ENCODE data around the gene INPPL1. TPM values are rescaled to one million over a fixed set of nuclear protein-coding genes. Genes with fewer than 3 reads are reported as not detected.
"Not testable (repeated sequence)": the region's sequence is repeated elsewhere in the genome, so short reads cannot be mapped to it uniquely, and the experiment has no call there.

The INPPL1 gene
- polyA plus RNA-seq, 2 donors, result 28.9 to 88.1 TPM

GRCh38 chr11:72190631-72191071 is 33.9 kb upstream of the INPPL1 start:
- no peaks in the 10 kb centered on the region for H3K36me3 ChIP-seq (ENCODE audit: control insufficient read depth in 2 of 2, insufficient read depth in 2 of 2, low read length in 1 of 2)
- H3K27me3 ChIP-seq (ENCODE audit: control insufficient read depth in 1 of 2, insufficient read depth in 2 of 2, low read length in 2 of 2), result no peaks in the 10 kb centered on the region
- WGBS, 2 donors, result 86 to 87% methylated on average over 5 of the region's 5 CpGs
- H3K27ac ChIP-seq (ENCODE audit: low read depth in 2 of 2, low read length in 1 of 2), result no peak overlapping the region
- H3K4me1 ChIP-seq (ENCODE audit: control insufficient read depth in 2 of 2, insufficient read depth in 2 of 2, low read length in 1 of 2), result peaks cover 0 to 7% of the 10 kb centered on the region in 2 donors
- no peak overlapping the region for H3K4me3 ChIP-seq (ENCODE audit: low read depth in 1 of 2, low read length in 2 of 2)
- no peaks in the 10 kb centered on the region for H3K9me3 ChIP-seq (ENCODE audit: control insufficient read depth in 2 of 2, insufficient read depth in 1 of 2, low read depth in 1 of 2, low read length in 1 of 2)

GRCh38 chr11:72191961-72192381 is 32.6 kb upstream of the INPPL1 start, which contains the start of gene FOLR1:
Gene FOLR1, plus strand, starts transcription at chr11:72192140. Its CDS starts 34 bp downstream, at chr11:72192174.
- Histone ChIP-seq H3K4me1 (ENCODE audit: control insufficient read depth in 2 of 2, insufficient read depth in 2 of 2, low read length in 1 of 2) (peaks cover 0 to 7% of the 10 kb centered on the region in 2 donors), H3K36me3 (ENCODE audit: control insufficient read depth in 2 of 2, insufficient read depth in 2 of 2, low read length in 1 of 2) (no peaks in the 10 kb centered on the region), H3K27me3 (ENCODE audit: control insufficient read depth in 1 of 2, insufficient read depth in 2 of 2, low read length in 2 of 2) (no peaks in the 10 kb centered on the region), H3K27ac (ENCODE audit: low read depth in 2 of 2, low read length in 1 of 2) (no peak within 1 kb of the TSS), H3K9me3 (ENCODE audit: control insufficient read depth in 2 of 2, insufficient read depth in 1 of 2, low read depth in 1 of 2, low read length in 1 of 2) (no peaks in the 10 kb centered on the region), H3K4me3 (ENCODE audit: low read depth in 1 of 2, low read length in 2 of 2) (no peak within 1 kb of the TSS)
- whole genome bisulfite sequencing, 2 donors, result 80 to 81% methylated on average over 5 of the region's 5 CpGs

- H3K27ac ChIP-seq (ENCODE audit: low read depth in 2 of 2, low read length in 1 of 2), result no peak overlapping the region
- no peaks in the 10 kb centered on the region for H3K36me3 ChIP-seq (ENCODE audit: control insufficient read depth in 2 of 2, insufficient read depth in 2 of 2, low read length in 1 of 2)
- no peaks in the 10 kb centered on the region for H3K9me3 ChIP-seq (ENCODE audit: control insufficient read depth in 2 of 2, insufficient read depth in 1 of 2, low read depth in 1 of 2, low read length in 1 of 2)
- 81 to 82% methylated on average over 12 of the region's 12 CpGs for WGBS, 2 donors
- H3K4me1 ChIP-seq (ENCODE audit: control insufficient read depth in 2 of 2, insufficient read depth in 2 of 2, low read length in 1 of 2), result no peaks in the 10 kb centered on the region
- H3K4me3 ChIP-seq (ENCODE audit: low read depth in 1 of 2, low read length in 2 of 2), result no peak overlapping the region
- no peaks in the 10 kb centered on the region for H3K27me3 ChIP-seq (ENCODE audit: control insufficient read depth in 1 of 2, insufficient read depth in 2 of 2, low read length in 2 of 2)
Measured at GRCh38 chr11:72195518-72196270, 28.9 kb upstream of the INPPL1 start.

GRCh38 chr11:72201445-72201844 is 23.1 kb upstream of the INPPL1 start:
- not testable (repeated sequence) for H3K36me3 ChIP-seq (ENCODE audit: control insufficient read depth in 2 of 2, insufficient read depth in 2 of 2, low read length in 1 of 2); H3K27ac ChIP-seq (ENCODE audit: low read depth in 2 of 2, low read length in 1 of 2); H3K4me3 ChIP-seq (ENCODE audit: low read depth in 1 of 2, low read length in 2 of 2); H3K9me3 ChIP-seq (ENCODE audit: control insufficient read depth in 2 of 2, insufficient read depth in 1 of 2, low read depth in 1 of 2, low read length in 1 of 2); H3K27me3 ChIP-seq (ENCODE audit: control insufficient read depth in 1 of 2, insufficient read depth in 2 of 2, low read length in 2 of 2); H3K4me1 ChIP-seq (ENCODE audit: control insufficient read depth in 2 of 2, insufficient read depth in 2 of 2, low read length in 1 of 2)
- WGBS, 2 donors, result 94 to 95% methylated on average over 41 to 42 of the region's 43 CpGs

GRCh38 chr11:72202571-72202970 is 22.0 kb upstream of the INPPL1 start:
- Histone ChIP-seq H3K27me3 (ENCODE audit: control insufficient read depth in 1 of 2, insufficient read depth in 2 of 2, low read length in 2 of 2) (no peaks in the 10 kb centered on the region), H3K36me3 (ENCODE audit: control insufficient read depth in 2 of 2, insufficient read depth in 2 of 2, low read length in 1 of 2) (no peaks in the 10 kb centered on the region), H3K4me3 (ENCODE audit: low read depth in 1 of 2, low read length in 2 of 2) (no peak overlapping the region), H3K27ac (ENCODE audit: low read depth in 2 of 2, low read length in 1 of 2) (no peak overlapping the region), H3K9me3 (ENCODE audit: control insufficient read depth in 2 of 2, insufficient read depth in 1 of 2, low read depth in 1 of 2, low read length in 1 of 2) (no peaks in the 10 kb centered on the region), H3K4me1 (ENCODE audit: control insufficient read depth in 2 of 2, insufficient read depth in 2 of 2, low read length in 1 of 2) (no peaks in the 10 kb centered on the region)
- 95 to 96% methylated on average over 6 of the region's 6 CpGs for WGBS, 2 donors

- H3K4me1 ChIP-seq (ENCODE audit: control insufficient read depth in 2 of 2, insufficient read depth in 2 of 2, low read length in 1 of 2), result no peaks in the 10 kb centered on the region
- H3K27ac ChIP-seq (ENCODE audit: low read depth in 2 of 2, low read length in 1 of 2), result no peak overlapping the region
- H3K27me3 ChIP-seq (ENCODE audit: control insufficient read depth in 1 of 2, insufficient read depth in 2 of 2, low read length in 2 of 2), result no peaks in the 10 kb centered on the region
- H3K9me3 ChIP-seq (ENCODE audit: control insufficient read depth in 2 of 2, insufficient read depth in 1 of 2, low read depth in 1 of 2, low read length in 1 of 2), result no peaks in the 10 kb centered on the region
- H3K36me3 ChIP-seq (ENCODE audit: control insufficient read depth in 2 of 2, insufficient read depth in 2 of 2, low read length in 1 of 2), result no peaks in the 10 kb centered on the region
- H3K4me3 ChIP-seq (ENCODE audit: low read depth in 1 of 2, low read length in 2 of 2), result no peak overlapping the region
- 58 to 81% methylated on average over 2 of the region's 2 CpGs for WGBS, 2 donors
Measured at GRCh38 chr11:72203163-72203562, 21.4 kb upstream of the INPPL1 start.

GRCh38 chr11:72204886-72205285 is 19.7 kb upstream of the INPPL1 start:
- H3K27me3 ChIP-seq (ENCODE audit: control insufficient read depth in 1 of 2, insufficient read depth in 2 of 2, low read length in 2 of 2), result no peaks in the 10 kb centered on the region
- peaks cover 0 to 4% of the 10 kb centered on the region in 2 donors for H3K9me3 ChIP-seq (ENCODE audit: control insufficient read depth in 2 of 2, insufficient read depth in 1 of 2, low read depth in 1 of 2, low read length in 1 of 2)
- no peaks in the 10 kb centered on the region for H3K36me3 ChIP-seq (ENCODE audit: control insufficient read depth in 2 of 2, insufficient read depth in 2 of 2, low read length in 1 of 2)
- H3K27ac ChIP-seq (ENCODE audit: low read depth in 2 of 2, low read length in 1 of 2), result no peak overlapping the region
- H3K4me3 ChIP-seq (ENCODE audit: low read depth in 1 of 2, low read length in 2 of 2), result no peak overlapping the region
- H3K4me1 ChIP-seq (ENCODE audit: control insufficient read depth in 2 of 2, insufficient read depth in 2 of 2, low read length in 1 of 2), result no peaks in the 10 kb centered on the region

- 86 to 89% methylated on average over 2 of the region's 2 CpGs for WGBS, 2 donors
- H3K27ac ChIP-seq (ENCODE audit: low read depth in 2 of 2, low read length in 1 of 2); H3K4me3 ChIP-seq (ENCODE audit: low read depth in 1 of 2, low read length in 2 of 2); H3K27me3 ChIP-seq (ENCODE audit: control insufficient read depth in 1 of 2, insufficient read depth in 2 of 2, low read length in 2 of 2); H3K9me3 ChIP-seq (ENCODE audit: control insufficient read depth in 2 of 2, insufficient read depth in 1 of 2, low read depth in 1 of 2, low read length in 1 of 2); H3K36me3 ChIP-seq (ENCODE audit: control insufficient read depth in 2 of 2, insufficient read depth in 2 of 2, low read length in 1 of 2); H3K4me1 ChIP-seq (ENCODE audit: control insufficient read depth in 2 of 2, insufficient read depth in 2 of 2, low read length in 1 of 2): not testable (repeated sequence)
Measured at GRCh38 chr11:72206794-72207193, 17.8 kb upstream of the INPPL1 start.

- no peaks in the 10 kb centered on the region for H3K36me3 ChIP-seq (ENCODE audit: control insufficient read depth in 2 of 2, insufficient read depth in 2 of 2, low read length in 1 of 2)
Measured at GRCh38 chr11:72208281-72208680, 16.3 kb upstream of the INPPL1 start.

GRCh38 chr11:72209101-72209500 is 15.5 kb upstream of the INPPL1 start:
- 81 to 82% methylated on average over 4 of the region's 4 CpGs for WGBS, 2 donors
- H3K9me3 ChIP-seq (ENCODE audit: control insufficient read depth in 2 of 2, insufficient read depth in 1 of 2, low read depth in 1 of 2, low read length in 1 of 2), result peaks cover 0 to 4% of the 10 kb centered on the region in 2 donors
- H3K27me3 ChIP-seq (ENCODE audit: control insufficient read depth in 1 of 2, insufficient read depth in 2 of 2, low read length in 2 of 2), result no peaks in the 10 kb centered on the region
- H3K36me3 ChIP-seq (ENCODE audit: control insufficient read depth in 2 of 2, insufficient read depth in 2 of 2, low read length in 1 of 2), result no peaks in the 10 kb centered on the region
- H3K4me3 ChIP-seq (ENCODE audit: low read depth in 1 of 2, low read length in 2 of 2), result no peak overlapping the region
- no peaks in the 10 kb centered on the region for H3K4me1 ChIP-seq (ENCODE audit: control insufficient read depth in 2 of 2, insufficient read depth in 2 of 2, low read length in 1 of 2)
- no peak overlapping the region for H3K27ac ChIP-seq (ENCODE audit: low read depth in 2 of 2, low read length in 1 of 2)

More at GRCh38 chr11:72208281-72208680, 16.3 kb upstream of the INPPL1 start:
- H3K27me3 ChIP-seq (ENCODE audit: control insufficient read depth in 1 of 2, insufficient read depth in 2 of 2, low read length in 2 of 2), result no peaks in the 10 kb centered on the region
- no peak overlapping the region for H3K27ac ChIP-seq (ENCODE audit: low read depth in 2 of 2, low read length in 1 of 2)
- no peak overlapping the region for H3K4me3 ChIP-seq (ENCODE audit: low read depth in 1 of 2, low read length in 2 of 2)
- WGBS, 2 donors, result 68 to 77% methylated on average over 3 of the region's 3 CpGs
- H3K4me1 ChIP-seq (ENCODE audit: control insufficient read depth in 2 of 2, insufficient read depth in 2 of 2, low read length in 1 of 2), result no peaks in the 10 kb centered on the region
- H3K9me3 ChIP-seq (ENCODE audit: control insufficient read depth in 2 of 2, insufficient read depth in 1 of 2, low read depth in 1 of 2, low read length in 1 of 2), result peaks cover 0 to 4% of the 10 kb centered on the region in 2 donors
